GM18873 (cell line): ENCODE results near the gene HOXB1.

Experiments used
- ATAC-seq: cut with Tn5 transposase; IDR thresholded peaks from one replicate; pipeline ENCODE4 v1.9.1; 2021; ENCODE audit warnings: mild to moderate bottlenecking, moderate library complexity, moderate number of reproducible peaks; ENCODE audit not compliant: unreplicated experiment, low FRiP score

HOXB1 gene

DNA sequence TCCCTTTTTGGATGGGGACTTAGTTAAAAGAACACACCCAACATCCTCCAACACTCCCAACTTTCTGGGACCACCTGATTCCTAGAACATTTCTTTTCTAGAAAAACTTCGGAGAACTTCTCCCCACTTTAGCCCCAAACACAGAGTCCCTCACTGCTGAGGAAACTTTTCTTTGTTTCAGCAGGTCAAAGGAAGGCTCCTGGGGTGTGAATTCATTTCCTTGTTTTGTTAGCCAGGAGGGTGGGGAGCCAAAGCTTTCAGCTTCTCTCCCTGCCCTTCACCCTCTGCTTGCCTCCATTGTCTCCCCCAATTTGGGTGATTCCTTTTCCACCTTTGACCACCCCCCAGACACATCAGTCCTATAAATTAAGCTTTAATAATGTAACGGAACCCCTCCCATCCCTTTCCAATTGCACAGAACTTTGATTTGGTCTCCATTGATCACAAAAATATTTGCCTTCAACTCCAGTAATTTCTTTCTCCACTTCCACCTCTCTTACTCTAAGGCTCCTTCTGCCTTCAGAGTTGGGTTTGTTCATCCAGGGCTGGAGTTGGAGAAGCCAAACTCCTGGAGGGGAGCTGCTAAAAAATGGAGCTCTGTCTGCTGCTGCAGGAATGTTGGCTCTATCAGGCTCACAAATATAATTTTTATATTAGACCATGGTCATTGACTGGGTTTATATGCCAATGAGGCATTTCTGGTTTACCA, 37.0 kb upstream of the HOXB1 start:
- ATAC-seq, result no peak

DNA sequence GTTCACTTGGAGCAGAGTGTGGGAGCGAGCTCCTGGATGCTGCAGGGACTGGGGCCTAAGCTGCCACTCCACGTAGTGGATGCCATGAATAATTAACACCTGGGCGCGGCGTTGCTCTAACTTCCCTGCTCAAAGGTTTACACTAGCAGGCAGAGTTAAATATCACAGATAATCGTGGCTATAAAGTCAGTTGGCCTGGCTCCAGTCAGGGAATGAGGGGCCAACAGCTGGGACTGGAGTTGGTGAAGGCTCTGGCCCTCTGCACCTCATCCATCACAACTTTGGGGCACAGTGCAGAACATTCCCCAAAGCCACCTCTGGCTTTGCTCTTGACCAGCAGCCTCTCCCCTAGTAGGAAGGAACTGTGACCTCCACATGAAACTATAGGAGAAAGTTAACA, 36.4 kb upstream of the HOXB1 start:
- ATAC-seq, result no peak

DNA sequence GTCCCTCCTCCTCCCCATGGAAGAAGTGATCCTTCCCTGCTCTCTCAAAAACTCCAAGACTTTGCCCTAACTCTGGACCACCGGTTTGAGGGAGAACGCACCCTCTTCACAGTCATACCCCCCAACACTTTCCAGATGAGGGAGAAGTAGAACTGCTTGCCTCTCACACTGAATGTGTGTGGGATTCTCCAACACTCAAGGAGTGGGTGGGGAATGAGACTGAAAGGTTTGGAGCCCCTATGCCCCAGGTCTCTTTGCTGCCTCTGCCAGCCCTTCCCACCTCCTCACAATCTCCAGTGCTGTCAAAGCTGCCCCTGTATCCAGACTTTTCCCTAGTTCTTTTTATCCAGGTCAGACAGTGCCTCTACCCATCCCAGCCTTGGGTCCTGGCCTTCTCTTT, 35.9 kb upstream of the HOXB1 start:
- no peak for ATAC-seq

GRCh38 chr17:48565925-48566710, 35.3 kb upstream of the HOXB1 start:
- ATAC-seq, result no peak

- ATAC-seq, result no peak
Observed at GRCh38 chr17:48565022-48565554, 34.3 kb upstream of the HOXB1 start.

DNA sequence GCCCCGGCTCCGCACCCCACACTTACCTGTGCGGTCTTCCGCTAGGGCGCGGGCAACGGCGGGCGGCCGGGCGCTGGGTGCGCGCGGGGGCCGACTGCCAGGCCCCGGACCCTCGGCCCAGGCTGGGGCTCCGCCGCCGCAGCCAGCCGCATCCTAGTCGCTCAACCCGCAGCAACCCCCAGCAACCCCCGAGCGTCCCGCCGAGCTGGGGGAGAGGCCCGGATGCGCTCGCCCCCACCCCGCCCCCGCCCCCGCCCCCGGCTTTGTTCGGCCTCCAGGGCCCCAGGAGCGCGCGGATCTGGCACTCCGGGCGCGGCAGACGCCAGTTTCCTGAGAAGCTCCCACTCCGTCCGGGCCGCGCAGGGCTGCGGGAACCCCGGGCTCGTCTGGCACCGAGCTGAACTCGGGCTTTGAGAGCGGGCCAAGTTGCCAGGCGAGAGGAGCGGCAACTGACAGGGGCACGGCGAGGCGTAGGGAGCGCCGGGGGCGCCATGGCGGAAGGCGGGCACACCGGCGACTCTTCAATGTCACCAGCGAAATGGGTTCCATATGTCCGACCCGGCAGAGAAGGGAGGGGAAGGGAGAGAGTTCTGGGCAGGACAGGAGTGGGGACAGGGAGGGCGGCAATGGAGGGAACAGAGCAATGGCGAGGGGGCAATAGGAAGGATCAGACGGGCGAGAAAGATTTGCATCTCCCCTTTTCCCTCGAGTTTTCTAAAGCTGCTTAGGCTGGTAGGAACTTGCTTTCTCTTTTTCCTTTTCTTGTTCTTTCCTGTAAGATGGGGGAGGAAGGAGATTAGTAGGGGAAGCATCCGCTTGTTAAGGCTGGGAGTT, 33.6 kb upstream of the HOXB1 start:
- no peak for ATAC-seq

DNA sequence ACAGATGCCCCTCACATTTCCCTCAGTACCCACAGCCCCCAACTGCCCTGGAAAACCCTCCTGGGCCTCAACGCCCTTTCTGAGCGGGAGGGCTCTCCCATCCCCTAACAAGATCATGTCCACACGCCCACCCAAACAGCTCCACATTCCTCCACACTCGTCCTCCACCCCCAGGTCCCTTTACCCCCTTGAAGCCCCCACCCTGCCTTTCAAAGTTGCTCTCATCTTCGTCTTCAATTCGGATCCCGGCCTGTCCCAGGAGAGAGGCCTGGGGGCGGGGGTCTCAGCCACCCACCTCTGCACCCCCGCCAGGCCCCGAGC, 33.0 kb upstream of the HOXB1 start:
- ATAC-seq, result no peak

GRCh38 chr17:48563385-48563838, 32.6 kb upstream of the HOXB1 start:
- ATAC-seq, result no peak

DNA sequence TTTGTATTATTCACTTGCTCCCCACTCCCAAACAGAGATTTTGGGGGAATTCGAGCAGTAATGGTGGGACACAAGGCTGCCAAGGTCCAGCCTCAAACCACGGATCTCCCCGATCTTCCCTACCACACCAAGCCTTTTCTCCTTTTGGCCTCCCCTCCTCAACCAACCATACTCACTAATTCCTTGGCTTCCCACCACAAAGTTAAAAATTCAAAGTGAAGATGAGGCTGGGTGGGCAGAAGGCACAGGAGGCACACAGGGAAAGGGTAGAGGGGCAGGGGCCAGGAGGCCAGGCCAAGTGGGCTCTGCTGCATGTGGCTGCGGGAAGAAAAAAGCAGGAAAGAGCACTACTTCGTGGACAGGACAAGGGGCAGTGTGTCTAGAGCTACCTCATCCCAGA, 32.1 kb upstream of the HOXB1 start:
- ATAC-seq, result no peak

GRCh38 chr17:48561884-48562810, 31.3 kb upstream of the HOXB1 start:
- peak; percentile 61 for ATAC-seq

DNA sequence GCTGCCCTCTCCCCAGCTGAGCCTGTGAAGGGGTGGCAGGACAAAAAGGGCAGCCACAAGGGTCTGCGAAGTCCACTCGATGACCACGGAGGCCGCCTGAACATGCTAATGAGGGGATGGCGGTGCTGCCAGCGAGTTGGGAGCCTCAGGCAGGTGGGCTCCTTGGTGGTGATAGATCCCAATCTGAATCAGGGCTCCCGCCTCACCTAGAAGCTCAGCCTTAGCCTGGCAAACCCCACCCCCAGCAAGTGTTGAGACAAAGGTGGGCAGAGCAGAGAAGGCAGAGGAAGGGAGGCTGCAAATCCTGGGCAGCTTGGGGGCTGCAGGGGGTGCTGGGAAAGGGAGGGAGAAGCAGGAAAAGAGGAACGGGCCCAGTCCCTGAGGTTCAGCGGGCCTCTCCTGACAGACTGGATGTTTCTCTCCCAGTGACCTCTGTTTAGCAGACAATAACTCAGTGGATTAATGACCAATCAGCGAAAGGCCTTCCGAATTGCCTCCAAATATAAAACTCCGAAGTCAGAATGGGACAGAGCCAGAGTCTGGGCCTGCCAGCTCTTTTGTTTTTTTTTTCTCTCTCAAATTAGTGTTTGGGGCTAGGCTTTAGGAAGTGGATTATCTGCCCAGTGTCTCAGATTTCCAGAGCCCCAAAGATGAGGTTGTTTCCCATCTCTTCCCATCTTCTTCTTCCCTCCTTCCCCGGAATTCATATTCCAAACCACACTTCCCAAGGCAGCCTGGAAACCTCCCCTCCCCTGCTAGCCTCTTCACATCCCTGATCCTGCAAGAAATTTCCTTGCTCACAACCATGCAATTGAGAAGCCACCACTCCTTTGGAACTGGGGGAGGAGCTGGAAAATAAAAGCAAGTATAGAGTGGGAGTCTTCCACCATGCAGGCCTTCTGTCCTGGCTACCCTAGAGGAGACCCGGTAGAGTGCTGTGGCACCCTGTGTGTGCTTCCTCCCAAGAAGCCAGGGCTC, 29.3 kb upstream of the HOXB1 start:
- no peak for ATAC-seq

GRCh38 chr17:48559122-48559839, 28.5 kb upstream of the HOXB1 start:
- ATAC-seq, result no peak

DNA sequence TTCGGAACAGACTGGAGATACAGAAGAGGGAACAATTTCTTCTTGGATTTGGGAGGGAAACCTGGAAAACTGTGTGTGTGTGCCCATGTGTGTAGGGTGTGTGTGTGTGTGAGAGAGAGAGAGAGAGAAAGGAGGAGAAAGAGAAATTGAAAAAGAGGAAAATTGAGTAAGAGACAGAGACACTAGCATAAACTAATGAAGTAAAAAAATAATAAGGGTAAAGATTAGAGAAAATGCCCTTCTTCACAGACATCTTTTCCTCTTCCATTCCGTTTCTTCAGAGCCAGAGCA, 28.0 kb upstream of the HOXB1 start:
- no peak for ATAC-seq

DNA sequence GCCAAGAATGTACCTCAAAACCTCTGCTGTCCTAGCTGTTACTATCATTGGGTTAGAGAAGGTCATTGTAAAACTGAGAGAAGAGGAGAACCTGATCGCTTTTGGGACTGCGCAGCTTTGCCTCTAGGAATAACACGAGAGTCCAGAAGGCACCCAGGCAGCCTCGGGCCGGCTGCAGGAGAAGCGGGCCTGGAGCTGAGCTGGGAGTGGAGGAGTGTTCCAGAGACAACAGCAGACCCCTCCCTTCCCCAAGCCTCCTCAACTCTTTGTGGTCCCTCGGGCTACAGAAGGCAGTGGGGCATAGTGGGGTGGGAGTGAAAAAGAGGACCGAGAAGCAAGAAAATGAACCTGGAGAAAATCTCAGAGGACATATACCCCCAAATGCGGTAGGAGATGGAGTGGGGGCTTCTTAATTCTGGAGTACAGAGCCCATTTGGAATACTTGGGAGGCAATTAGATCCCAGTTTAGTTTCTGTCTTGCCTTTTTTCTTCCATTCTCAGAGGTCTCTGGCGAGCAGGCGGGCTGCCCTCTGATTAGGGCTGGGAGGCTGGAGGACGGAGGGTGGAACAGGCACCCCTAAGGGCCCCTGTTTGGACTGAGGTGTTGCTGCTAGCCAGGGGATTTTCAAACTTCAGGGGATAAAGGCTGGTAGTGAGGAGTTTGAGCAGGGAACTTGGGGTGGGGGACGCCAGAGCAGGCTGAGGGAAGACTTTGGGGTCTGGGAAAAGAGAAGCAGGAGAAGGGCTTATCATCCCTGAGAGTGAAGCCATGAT, 27.4 kb upstream of the HOXB1 start:
- ATAC-seq, result no peak

GRCh38 chr17:48556576-48557401, 26.0 kb upstream of the HOXB1 start:
- no peak for ATAC-seq

DNA sequence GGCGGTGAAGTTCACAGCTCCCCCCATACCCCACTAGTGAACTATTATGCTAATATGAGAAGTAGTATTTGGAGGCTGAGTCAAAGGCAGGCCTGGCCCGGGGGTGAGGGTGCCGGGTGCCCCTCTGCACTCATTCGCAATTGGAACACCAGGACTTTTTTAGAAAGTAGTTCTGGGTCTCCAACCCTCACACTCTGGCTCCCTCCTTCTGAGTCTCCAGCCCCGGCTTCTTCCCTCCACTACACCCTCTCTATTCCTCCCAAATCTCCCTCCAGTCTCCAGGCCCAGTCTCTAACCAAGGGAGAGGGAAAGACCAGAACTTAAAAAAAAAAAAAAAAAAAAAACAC, 25.4 kb upstream of the HOXB1 start:
- no peak for ATAC-seq
